ENCODE results near the gene TMEM171.

TMEM171 gene

GRCh38 chr5:73154208-73155006 lies 34.0 kb downstream of the TMEM171 start:
- no peak for DNase-seq

DNA sequence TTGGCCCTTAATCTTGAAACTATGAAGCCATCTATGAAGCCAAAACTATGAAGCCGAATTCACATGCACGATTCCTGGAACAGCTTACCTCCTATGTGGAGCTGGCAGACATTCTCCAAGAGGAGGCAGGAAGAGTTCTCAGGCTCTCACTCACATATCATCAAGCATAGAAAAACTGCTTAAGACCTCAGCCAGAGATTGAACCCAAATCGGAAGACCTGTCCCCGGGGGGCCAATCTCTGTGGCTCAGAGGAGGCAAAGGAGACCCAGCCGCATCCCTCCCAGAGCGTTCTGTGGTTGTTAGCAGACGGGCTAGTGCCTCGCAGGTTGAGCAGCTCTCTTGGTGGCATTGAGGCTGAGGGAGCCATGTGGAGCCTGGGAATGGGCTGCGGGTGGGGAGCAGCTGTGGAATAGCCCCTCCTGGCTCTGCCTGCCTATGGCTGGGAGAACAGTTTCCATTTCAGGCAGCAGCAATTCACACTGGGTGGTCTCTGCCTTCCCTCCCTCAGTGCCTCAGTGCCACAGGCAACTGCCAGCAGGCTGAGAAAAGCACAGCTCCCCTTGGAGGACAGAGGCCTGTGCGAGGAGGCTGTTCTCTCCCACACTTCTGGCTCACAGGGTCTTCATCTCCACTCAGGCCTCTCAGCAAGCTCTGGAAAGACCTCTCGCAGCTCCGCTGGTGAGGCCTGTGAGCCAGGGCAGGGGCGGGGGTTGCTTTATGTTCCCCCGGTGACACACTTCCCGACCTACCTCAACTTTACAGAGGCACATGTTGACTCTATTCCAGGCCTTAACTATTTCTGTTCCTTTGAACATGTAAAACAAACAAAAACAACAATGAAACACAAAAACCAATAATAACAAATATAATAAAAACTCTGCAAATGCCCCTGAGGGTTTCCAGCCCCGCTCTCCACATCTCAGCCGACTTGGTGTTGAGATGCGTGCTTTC lies 35.2 kb downstream of the TMEM171 start:
- DNase-seq = no peak

GRCh38 chr5:73157414-73158303 lies 37.3 kb downstream of the TMEM171 start:
- DNase-seq = no peak

DNA sequence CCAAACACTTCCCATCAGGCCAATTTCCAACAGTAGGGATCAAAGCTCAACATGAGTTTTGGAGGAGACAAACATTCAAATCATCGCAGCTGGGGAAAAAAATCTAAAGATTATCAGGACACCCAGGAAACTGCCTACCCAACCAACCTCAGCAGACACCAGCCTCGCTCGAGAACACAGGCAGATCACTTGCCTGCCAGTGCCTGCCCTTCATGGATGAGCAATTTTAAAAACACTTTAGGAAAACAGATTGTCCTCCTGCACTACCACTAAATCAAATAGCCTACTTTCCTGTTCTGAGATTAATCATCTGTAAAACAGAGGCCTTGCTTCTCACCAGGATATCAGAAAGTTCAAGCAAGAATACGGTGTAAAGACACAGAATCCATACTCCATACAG lies 37.9 kb downstream of the TMEM171 start:
- DNase-seq = no peak

GRCh38 chr5:73160239-73160671 lies 39.9 kb downstream of the TMEM171 start:
- peak; percentile 42 to 53 for DNase-seq

DNA sequence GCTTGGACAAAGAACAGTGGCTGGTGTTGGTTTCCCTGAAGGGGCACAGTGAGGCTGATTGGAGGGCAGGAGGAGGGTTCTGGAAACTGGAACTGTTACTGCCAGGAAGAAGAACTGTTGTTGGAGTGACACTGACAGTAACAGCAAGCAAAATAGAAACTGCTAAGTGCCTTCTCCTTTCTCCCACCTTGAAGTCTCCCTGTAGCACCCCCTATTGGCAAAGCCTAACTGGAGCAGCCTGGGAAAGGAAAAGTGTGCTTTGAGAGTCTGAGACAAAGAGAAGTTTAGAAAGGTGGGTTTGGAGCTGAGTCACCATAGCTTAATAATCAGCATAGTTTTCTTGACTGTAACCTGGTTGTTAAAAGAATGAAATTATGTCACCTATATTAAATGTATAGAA lies 50.1 kb downstream of the TMEM171 start:
- no peak for DNase-seq

GRCh38 chr5:73171495-73171894 lies 51.1 kb downstream of the TMEM171 start:
- DNase-seq = no peak

DNA sequence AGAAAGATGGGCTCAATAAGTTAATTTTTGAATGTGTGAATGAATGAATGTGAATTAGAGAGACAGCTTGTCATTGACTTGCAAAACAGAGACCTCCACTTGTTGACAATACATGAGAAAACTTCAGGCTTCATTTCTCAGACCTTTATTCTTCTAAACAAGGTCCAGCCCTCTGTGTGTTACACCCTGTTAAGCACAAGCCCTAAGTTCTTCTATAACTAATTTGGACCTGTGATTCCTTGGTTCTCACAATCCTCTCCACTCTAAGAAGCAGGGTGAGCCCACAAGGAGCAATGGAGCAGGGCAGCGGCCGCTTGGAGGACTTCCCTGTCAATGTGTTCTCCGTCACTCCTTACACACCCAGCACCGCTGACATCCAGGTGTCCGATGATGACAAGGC lies 52.6 kb downstream of the TMEM171 start, which contains the start of gene TMEM174:
Gene TMEM174, plus strand, starts transcription at position 243 of the 400 bp plus-strand sequence. Its CDS starts 51 bp downstream, at position 294.
- DNase-seq = no peak

- DNase-seq = no peak
Observed at GRCh38 chr5:73174100-73174815, 53.9 kb downstream of the TMEM171 start.

DNA sequence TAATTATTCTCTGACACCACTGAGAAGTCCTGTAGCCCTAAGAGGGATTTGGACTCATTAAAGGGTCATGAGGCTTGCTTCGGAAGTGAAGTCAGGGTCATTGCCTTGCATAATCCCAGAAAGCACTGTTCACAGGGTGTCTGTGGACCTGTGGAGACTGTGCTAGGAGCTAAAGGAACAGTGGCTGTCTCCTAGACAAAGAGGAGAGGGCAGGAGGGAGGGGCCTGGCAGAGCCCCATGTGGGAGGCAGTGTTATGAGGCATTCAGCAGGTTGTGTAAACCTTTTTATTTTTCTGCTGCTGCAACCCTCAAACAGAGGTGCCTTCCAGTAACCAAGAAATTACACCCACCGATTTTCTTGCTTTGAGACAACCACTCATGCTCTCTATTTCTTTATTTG lies 55.9 kb downstream of the TMEM171 start:
- DNase-seq = no peak

DNA sequence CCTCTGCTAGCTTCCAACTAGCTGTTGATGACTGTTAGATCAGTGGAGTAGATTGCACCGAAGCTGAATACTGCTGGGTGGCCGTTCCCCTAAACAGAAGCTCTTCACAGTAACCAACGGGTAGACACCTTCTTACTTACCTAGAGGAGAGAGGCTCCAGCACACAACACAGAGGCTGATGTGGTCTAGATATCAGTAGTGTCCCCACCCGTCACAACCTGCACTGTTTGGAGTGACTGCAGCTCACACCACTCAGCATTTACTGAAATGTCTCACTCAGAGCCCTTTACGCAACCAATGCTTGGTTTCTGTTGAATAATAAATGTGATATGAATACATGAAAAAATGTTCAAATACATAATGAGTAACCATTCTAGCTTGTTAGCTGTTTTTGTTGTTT lies 57.9 kb downstream of the TMEM171 start:
- DNase-seq = no peak

GRCh38 chr5:73179730-73180129 lies 59.4 kb downstream of the TMEM171 start:
- DNase-seq = no peak

DNA sequence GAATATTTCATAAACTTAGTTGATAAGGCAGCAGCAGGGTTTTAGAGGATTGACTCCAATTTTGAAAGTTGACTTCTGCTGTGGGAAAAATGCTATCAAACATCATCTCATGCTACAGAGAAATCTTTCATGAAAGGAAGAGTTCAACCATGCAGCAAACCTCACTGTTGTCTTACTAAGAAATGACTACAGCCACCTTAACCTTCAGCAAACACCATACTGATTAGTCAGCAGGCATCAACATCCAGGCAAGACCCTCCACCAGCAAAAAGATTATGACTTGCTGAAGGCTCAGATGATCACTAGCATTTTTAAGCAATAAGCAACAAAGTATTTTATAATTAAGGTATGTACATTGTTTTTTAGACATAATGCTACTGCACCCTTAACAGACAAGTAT lies 60.2 kb downstream of the TMEM171 start:
- DNase-seq = no peak

All from stimulated activated CD4-positive, alpha-beta T cell treated with anti-CD3 and anti-CD28 coated beads, Interleukin-4, amount 100 ng/mL, for 4 hours (primary cell).